Amygdala (tissue), 56 donors: Measurements from ENCODE around the gene SZT2.
"Not testable (repeated sequence)": the region's sequence is repeated elsewhere in the genome, so short reads cannot be mapped to it uniquely, and the experiment has no call there.

Experiments used
- DNase-seq, 56 donors: peaks; one replicate each; lab custom pipeline; 2025; lab: John Stamatoyannopoulos, UW

The SZT2 gene

DNA sequence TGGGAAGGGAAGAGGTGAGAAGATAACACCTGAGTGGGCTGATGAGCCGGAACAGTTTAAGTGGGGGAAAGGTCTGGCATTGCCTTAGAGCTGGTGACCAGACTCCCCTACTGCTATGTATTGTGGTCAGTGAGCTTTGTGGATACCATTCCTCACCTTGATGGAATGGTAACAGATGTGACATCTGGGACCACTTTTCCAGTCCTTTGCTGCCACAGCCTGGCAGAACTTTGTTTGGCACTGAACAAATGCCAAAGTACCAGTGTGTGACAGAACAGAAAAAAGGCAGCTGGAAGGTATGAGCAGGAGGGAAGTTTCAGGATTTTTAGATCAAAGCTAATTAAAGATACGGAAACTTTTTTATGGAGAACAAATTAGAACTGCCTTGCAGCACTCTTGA lies 6.2 kb upstream of the SZT2 start:
- peak in 29 of 56 donors; percentile 3 to 73 (median 35) for DNase-seq

DNA sequence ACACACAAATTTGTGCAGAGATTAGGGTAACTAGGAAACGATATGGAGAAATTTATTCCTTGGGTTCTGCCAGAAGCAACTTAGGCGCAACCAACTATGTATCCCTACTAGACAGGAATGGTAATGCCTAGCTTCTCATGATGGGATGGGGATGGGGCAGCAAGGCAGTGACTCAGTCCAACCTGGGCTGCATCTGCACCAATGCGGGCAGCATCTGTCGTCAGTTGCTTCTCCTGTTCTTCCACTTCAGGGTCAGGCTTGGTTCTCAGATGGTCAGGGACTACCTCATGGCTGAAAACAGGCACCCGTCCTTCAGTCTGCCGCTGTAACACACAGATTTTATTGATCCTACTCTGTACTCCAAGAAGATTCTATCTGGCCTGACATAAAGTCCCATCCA lies 3.0 kb upstream of the SZT2 start:
- DNase-seq: no peak

DNA sequence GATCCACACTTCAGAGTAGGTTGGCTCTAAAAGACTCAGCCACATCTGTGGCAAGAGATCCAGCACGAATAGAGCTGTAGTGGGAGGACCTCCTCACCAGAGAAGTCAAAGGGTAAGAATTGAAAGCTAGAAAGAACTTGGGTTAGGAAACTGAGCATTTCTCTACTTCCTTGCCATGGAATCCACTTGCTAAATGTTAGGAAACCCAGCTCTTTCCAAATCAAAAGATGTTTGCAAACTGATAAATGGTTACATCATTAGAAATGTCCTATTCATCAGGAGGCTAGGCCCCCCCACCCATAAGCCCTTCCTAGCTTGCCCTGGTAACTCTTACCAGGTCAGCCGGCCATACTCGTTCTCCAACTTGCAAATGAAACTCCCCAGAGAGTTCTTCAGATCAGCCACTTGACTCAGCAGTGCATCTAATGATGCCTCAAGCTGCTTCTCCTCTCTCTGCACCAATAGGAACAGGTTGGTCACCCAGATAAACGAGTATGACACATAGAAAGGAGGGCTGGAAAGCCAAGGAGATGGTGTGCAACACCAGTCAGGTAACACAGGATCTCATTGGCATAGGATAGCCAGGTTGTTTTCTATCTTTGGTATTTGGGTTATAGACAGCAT lies 1.6 kb upstream of the SZT2 start:
- no peak for DNase-seq

DNA sequence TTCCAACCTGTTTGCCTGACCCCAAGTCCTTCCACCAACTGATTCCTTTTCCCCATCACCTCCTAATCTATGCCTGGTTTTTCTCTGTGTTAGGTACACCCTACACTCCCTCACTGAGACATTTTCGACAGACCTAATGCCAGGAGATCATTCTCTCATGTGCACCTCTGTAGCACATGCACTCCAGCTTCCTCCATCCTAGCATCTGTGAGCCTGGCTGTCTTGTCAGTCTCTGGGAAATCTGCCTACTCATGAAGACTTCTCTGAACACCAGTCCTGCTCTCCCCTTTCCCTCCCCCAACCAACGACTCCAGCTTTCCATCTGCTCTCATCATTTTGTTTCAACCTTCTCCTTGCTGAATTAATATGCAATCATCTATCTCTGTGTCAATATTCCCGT lies 1.1 kb upstream of the SZT2 start:
- DNase-seq: no peak

DNA sequence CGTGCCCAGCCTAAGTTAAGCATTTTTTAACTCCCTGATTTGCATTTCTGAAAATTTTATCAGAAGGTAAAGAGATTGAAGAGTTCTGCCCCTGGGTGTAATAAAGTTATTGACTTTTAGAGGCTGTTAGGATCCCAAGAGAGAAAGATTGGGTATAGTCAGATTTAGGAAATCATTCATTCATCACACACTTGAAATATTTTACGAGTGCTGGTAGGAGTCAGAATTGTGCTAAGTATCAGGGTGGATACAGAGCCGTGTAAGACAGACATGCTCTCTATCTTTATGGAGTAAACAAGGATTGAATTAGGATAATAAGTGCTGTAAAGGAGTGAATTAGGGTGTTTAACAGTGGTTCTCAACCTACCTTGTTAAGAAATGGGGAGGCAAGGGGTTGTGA lies 3.0 kb downstream of the SZT2 start:
- DNase-seq: no peak

DNA sequence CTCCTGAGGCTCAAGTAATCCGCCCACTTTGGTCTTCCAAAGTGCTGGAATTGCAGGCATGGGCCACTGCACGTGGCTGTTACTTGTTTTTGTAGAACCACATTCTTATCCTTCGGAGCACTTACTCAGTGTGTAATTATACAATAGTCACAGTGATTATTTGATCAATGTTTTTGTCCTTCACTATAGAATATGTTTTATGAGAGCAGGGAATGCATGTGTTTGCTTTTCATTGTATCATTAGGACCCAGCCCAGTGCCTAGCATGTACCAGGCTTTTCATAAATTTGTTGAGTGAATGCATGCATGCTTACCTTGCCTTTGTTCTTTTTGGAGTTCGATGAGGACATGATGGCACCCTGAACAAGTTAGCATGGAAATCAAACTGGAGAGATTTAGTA lies 5.8 kb downstream of the SZT2 start:
- no peak for DNase-seq

DNA sequence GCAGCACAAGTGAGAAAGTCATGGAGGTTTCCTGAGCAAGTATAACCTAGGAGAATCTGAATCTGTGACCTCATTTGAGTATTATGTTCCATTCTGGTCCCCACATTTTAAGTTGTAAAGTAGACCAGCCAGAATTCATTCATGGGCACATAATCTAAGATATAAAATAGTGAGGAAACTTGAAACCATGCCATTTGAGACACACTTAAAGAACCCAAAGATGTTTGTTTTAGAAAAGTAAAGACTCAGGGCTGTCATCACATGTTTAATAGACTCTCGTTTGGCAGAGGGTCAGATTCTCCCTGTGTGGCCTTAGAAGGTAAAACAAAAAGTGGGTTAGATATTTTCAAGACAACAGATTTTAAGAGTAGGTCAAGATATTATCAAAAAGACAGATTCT lies 6.4 kb downstream of the SZT2 start:
- no peak for DNase-seq

DNA sequence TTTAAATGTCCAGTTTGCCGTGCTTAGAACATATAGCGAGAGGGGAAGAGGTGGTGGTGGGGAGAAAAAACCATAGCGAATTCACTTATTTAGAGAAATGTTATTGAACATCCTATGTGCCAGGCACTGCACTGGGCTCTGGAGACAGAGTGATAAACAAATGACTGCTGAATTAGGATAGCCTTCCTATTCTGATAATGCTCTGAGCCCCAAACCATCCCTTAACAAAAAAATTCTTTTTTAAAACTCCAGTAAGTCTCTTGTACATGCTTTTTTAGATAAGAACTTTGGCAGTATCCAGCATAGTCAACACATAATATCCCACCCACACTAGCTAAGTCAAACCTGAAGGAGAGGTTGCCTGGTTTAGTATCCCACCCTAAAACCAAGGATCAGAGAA lies 8.5 kb downstream of the SZT2 start:
- DNase-seq: no peak

DNA sequence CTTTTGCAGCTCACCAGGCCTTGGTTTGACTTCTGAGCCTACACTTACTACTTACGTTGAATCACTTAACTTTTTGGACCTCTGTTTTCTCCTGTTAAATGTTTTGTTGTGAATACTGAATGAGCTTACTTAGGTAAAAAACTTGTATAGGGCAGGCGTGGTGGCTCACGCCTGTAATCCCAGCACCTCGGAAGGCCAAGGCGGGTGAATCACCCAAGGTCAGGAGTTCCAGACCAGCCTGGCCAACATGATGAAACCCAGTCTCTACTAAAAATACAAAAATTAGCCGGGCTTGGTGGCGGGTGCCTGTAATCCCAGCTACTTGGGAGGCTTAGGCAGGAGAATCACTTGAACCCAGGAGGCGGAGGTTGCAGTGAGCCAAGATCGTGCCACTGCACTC lies 10.7 kb downstream of the SZT2 start:
- not testable (repeated sequence) for DNase-seq

DNA sequence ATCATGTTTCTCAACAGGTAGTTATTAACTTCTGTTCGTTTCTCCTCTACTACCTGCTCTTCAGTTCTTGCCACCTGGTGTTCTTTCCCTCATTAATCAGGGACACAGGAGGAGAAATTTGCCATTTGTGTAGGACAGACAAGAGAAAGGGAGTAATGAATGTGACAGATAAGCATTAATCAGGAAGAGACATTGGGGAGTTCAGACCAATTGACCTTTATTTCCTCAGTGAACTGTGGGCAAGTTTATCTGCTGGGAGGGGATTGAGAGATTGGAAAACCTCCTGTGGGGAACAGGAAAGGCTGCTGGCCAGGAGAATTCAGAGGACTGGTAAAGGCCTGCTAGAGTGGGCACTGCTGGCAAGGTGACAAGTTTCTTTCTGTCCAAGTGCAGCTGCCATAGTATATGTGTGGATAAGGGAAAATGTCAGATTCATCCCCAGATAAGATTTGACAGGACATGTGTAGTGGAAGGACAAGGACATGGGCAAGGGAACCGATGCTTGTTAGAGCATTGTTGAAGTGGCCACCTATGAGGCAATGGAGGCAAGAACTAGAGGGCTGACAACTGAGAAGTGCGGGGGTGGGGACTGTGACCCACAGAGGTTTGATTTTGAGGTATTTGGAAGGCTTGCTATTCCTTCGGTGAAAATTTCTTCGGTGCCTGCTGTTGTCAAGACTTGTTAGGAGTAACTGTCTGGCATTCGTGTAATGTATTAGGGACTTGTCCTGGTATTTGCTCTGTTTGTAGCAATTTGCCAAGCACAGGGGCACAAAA lies 12.6 kb downstream of the SZT2 start:
- DNase-seq: no peak

DNA sequence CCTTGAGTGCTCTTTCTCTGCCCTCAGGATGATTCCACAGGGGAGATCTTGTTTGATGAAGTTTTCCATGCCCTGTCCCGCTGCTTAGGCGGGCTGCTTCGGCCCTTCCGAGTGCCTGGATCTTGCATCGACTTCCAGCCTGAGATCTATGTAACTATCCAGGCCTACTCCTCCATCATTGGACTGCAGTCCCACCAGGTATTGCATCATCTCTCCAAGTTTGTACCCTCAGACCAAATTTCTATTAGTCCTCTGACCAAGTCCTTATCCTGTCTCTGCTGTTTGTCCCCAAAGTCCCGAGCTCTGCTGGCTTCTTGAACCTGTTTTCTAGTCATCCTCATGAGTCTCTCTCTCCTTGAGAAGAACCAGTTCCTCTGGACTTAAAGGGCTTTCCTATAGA lies 14.7 kb downstream of the SZT2 start:
- DNase-seq: no peak

DNA sequence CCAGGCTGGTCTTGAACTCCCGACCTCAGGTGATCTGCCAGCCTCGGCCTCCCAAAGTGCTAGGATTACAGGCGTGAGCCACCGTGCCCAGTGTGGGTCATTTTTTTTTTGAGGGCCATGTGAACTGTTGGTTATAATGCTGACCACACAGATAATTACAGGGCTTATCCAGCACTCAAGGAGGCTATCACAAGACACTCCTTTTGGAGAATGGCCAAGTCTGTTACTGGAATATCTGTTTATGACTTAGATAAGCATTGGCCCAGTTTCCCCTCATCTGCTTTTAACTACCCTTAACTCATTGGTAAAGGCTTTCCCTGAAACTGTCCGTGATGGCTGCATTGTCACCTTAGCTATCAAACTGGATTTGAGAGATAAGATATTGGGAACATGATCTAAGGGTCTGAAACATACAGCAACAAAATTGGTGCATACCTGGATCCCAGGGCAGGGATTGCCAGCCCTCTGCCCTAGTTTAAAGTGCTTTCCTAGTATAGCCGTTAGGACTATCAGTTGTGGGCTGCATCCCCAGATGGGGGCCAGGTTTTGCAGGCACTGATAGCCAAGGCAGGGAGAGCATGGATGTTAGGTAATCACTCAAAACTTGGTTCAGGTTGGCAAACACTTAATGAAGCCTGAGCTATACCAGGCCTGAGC lies 15.6 kb downstream of the SZT2 start:
- no peak for DNase-seq

DNA sequence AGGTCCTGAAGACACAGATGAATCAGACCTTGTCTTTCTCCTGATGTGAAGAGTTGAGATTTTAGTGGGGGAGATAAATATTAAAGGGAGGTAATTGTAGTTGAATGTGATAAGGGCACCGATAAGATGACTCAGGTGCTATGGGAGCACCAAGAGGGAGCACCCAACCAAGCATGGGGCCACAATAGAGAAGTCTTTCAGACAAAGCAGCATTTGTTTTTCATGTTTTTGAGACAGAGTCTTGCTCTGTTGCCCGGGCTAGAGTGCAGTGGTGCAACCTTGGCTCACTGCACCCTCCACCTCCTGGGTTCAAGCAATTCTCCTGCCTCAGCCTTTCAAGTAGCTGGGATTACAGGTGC lies 16.2 kb downstream of the SZT2 start:
- no peak for DNase-seq

DNA sequence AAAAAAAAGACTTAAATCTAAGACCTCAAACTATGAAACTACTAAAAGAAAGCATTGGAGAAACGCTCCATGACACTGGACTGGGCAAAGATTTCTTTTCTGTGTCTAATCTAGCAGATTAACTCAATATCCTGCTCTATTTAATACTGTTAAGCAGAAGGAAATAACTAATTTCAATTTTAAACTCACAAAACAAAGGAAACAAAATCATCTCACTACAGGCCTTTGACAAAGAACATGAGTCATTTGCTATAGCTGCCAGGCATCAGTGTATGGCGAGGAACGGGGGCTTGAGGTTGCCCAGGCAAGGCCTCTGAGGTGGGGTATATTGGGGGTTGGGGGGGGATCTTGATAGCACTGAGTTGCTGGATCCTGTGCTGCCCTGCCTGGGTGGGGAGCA lies 20.9 kb downstream of the SZT2 start:
- DNase-seq: no peak

DNA sequence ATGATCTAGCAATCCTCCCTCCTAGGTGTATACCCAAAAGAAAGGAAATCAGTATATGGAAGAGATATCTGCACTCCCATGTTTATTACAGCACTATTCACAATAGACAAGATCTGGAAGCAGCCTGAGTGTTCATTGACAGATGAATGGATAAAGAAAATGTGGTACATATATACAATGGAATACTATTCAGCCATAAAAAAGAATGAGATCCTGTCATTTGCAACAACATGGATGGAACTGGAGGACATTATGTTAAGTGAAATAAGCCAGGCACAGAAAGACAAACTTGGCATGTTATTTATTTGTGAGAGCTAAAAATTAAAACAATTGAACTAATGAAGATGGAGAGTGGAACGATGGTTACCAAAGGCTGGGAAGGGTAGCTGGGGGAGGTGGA lies 23.7 kb downstream of the SZT2 start:
- not testable (repeated sequence) for DNase-seq

DNA sequence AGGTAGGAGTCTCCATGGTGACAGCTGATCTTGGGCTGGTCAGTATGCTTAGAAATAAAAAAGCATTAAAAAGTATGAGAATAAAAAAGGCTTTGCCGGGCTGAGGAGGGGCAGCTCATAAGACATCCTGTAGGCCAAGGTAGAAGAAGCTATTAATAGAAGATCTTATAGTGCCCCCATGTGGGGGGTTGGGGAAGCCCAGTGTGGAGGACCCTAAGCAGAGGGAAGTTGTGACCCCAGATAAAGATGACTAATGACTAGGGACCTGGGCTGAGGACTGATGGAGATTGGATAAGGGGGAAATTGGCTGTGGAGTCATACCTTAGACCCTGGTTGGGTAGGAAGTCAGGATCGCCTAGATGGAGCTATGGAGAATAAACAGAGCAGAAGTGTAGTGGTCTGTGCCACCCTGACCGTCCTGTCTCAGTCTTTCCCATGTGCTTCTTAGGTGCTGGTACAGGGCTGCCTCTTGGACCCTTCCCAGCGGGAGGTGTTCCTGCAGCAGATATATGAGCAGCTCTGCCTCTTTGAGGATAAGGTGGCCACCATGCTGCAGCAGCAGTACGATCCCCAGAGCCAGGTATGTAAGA lies 25.0 kb downstream of the SZT2 start:
- DNase-seq: peak in 18 of 56 donors; percentile 2 to 71 (median 11)

DNA sequence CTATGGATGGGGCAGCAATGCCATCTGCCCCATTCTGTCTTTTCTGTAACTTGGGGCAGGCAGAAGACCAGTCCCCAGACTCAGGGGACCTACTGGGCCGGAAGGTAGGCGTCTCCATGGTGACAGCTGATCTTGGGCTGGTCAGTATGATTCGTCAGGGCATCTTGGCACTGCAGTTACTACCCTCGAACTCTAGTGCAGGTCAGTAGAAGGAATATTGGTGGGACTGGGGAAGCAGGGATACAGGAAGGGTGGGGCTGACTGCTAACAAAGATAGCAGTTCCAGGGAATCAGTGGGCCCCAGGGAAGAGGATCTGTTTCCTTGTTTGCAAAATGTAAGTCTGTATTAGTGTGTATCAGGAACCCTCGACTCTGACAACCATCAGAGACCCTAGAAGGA lies 26.2 kb downstream of the SZT2 start:
- no peak for DNase-seq

DNA sequence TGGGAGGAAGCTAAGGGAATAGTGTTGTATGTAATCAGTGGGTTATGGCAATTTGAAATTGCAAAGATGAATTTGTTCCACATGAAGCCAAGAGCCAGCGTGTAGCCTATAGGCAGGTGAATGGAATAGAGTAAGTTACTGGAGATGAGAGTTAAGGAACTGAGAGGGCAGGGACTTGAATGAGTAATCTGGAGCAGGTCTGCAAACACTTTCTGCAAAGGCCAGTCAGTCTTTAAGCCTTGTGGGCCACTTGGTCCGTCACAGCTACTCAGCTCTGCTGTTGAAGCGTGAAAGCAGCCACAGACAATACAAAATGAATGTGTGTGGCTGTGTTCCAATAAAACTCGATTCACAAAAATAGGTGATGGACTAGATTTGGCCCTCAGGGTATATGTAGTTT lies 29.2 kb downstream of the SZT2 start:
- DNase-seq: no peak

DNA sequence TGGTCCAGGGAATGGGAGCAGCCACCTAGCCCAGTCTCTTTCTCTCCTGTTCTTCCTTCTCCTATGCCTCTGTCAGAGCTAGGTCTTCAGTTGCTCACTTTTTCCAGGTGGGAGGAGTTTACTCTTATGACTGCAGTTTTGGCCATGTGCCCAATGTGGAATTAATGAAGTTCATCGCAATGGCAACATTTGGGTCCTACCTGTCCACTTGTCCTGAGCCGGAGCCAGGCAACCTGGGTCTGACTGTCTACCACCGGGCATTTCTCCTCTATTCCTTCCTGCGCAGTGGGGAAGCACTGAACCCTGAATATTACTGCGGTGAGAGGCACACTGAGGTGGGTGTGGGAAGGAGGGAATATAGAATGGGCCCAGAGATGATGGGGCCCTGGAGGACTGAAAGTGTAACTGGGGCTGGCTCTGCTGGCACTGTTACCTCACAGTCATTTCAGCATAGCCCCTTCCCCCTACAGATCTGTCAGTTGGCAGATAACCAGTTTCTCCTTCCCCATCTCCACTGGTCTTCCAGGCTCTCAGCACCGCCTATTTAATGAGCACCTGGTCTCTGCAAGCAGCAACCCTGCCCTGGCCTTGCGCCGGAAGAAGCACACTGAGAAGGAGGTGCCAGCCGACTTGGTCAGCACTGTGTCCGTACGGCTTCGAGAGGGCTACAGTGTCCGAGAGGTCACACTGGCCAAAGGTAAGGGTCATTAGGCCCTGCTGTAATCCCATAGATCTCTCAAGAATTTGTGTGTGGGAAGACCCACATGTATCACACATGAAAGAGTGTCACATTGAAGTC lies 30.1 kb downstream of the SZT2 start:
- DNase-seq: no peak

DNA sequence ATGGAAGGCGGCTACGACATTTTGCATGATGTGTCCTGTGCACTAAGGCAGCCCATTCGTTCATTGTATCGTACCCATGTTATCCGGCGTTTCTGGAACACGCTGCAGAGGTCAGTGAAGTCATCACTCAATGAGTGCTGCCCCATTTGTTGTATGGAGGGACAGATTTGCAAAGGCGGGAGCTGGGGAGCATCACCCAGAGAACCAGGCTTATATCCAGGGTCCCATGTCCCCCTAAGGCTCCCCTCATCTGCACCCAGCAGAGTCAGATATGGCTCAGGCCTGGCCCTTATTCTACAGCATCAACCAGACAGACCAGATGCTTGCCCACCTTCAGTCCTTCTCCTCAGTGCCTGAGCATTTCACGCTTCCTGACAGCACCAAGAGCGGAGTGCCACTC lies 31.2 kb downstream of the SZT2 start:
- DNase-seq: no peak

DNA sequence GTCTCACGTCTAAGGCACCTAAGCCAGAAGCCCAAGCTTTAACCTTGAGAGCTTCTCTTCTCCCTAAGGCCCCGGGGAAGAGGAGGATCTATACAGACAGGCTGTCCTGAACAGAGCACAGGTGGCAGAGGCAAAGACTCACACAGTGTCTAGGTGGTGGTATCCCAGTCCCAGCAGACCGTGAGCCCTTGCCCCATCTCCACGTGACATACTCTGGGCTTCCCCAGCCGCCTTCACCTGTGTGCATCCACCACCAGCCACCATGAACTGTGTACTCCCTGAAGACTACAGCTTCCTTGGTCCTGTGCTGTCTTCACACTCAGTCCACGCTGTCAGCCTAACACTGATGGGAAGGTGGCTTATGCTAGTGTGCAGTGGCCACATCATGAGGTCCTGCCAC lies 31.7 kb downstream of the SZT2 start:
- no peak for DNase-seq
